Uterus (tissue), 4 donors: ENCODE results near the gene ACSS2. TPM values are rescaled to one million over a fixed set of nuclear protein-coding genes. Genes with fewer than 3 reads are reported as not detected.

Source experiments
- total RNA-seq, 4 donors: library from RNA; depleted of rRNA in 3 of 4; stranded (reverse); fragments of >200 nt in 3 of 4; gene quantifications; one replicate each; pipeline versions ENCODE4 v1.1.0 to v1.2.4, GENCODE V29; 2014 to 2023
- donor health status: DM: yes; HTN: yes; CAD: no.

Gene ACSS2
- total RNA-seq, 4 donors from 2014 or later: 18.8 to 138 (median 48.7) TPM

Other genes starting within 250 kb of the ACSS2 start
- gene PIGU, start 199.5 kb upstream of the ACSS2 start, total RNA-seq: 10 to 100 TPM in 2 of 4 donors, 1 to 10 TPM in 2; 9.5 to 17.5 (median 12.5) TPM
- gene TP53INP2, start 172.3 kb upstream of the ACSS2 start, total RNA-seq: 10 to 100 TPM in 1 of 4 donors, 1 to 10 TPM in 3; 1.2 to 23.2 (median 2.8) TPM
- 10 to 100 TPM in 2 of 4 donors, 1 to 10 TPM in 2; 3.1 to 39.2 (median 10.5) TPM for gene NCOA6, start 51.0 kb upstream of the ACSS2 start, total RNA-seq
- gene GGT7, start 3.8 kb upstream of the ACSS2 start, total RNA-seq: 10 to 100 TPM in 3 of 4 donors, 1 to 10 TPM in 1; 7.4 to 38.4 (median 16.5) TPM
- gene GSS, start 79.2 kb downstream of the ACSS2 start, total RNA-seq: 10 to 100 TPM in 3 of 4 donors, 1 to 10 TPM in 1; 3.8 to 47.2 (median 16.5) TPM
- 1 to 10 TPM in 1 of 4 donors, under 1 TPM in 2, not detected in 1; 0.41 to 3.0 (median 0.51) TPM for gene MYH7B, start 79.3 kb downstream of the ACSS2 start, total RNA-seq
- gene TRPC4AP, start 216.2 kb downstream of the ACSS2 start, total RNA-seq: 10 to 100 TPM; 20.0 to 77.5 (median 49.6) TPM